GM12891 (cell line): ENCODE measurements around the gene FNTB.

Experiments
- PAX5 ChIP-seq: IDR thresholded peaks from 2 replicates; pipeline ENCODE4 v1.6.1; 2011; ENCODE audit warnings: low read length, moderate library complexity, mild to moderate bottlenecking; ENCODE audit not compliant: insufficient read depth, severe bottlenecking
- POLR2AphosphoS5 ChIP-seq: IDR thresholded peaks from 2 replicates; pipeline ENCODE4 v1.6.1; 2011; ENCODE audit warnings: low read depth, low read length, control low read depth
- SPI1 ChIP-seq: IDR thresholded peaks from 2 replicates; pipeline ENCODE4 v1.6.1; 2011; ENCODE audit warnings: low read depth, low read length, control low read depth
- TAF1 ChIP-seq: IDR thresholded peaks from 2 replicates; pipeline ENCODE4 v1.6.1; 2011; ENCODE audit warnings: low read depth, low read length, control low read depth

DNA sequence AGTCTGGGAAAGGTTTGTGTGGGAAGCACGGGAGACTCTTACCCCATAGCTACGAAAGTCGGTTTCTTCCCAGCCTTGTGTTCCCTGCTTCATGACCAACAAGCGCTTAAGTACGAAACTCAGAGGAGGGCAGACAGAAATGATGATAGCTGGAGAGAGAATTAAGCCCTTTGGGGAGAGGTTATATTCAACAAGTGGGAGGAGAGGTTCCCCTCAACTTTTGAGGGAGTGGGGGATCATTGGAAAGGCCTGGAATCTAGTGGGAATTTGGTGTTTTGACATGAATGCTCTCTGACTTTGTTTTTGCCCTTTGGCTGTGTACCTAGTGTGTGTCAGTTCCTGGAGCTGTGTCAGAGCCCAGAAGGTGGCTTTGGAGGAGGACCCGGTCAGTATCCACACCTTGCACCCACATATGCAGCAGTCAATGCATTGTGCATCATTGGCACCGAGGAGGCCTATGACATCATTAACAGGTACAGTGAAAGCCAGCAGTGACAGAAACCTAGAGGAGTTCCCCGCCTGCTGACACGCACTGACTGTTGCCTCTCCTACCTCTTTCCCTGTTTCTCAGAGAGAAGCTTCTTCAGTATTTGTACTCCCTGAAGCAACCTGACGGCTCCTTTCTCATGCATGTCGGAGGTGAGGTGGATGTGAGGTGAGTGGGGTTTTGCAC, 40.6 kb downstream of the FNTB start:
- TF ChIP-seq POLR2AphosphoS5 (no peak), TAF1 (no peak), SPI1 (no peak), PAX5 (no peak)
